Vagina (tissue), 2 donors: ENCODE measurements around the gene ANAPC2. TPM values are rescaled to one million over a fixed set of nuclear protein-coding genes. Genes with fewer than 3 reads are reported as not detected.

Source experiments
- DNase-seq, 2 donors: peaks; one replicate each; pipeline ENCODE4 v3.0.0-alpha.2; 2017; ENCODE audit errors: extremely low spot score in 2 of 2
- H3K27ac ChIP-seq: fragments of 200-600 bp; sonication (generic); one replicate; pipeline ENCODE4 v1.5.1; 2019
- H3K27me3 ChIP-seq: fragments of 200-600 bp; sonication (generic); one replicate; pipeline ENCODE4 v1.5.1; 2019
- H3K36me3 ChIP-seq, 2 donors: fragments of 200-600 bp; sonication (generic); one replicate each; pipeline ENCODE4 v1.5.1; 2017 to 2019
- H3K4me1 ChIP-seq: fragments of 200-600 bp; sonication (generic); one replicate; pipeline ENCODE4 v1.5.1; 2019
- H3K4me3 ChIP-seq, 2 donors: fragments of 200-600 bp; sonication (generic); 1 replicate in 1 of 2; 2 replicates in 1 of 2; pipeline ENCODE4 v1.5.1; 2016 to 2019
- H3K9me3 ChIP-seq: fragments of 200-600 bp; sonication (generic); one replicate; pipeline ENCODE4 v1.5.1; 2019
- POLR2A ChIP-seq, 2 donors: fragments of 450-650 bp; IDR thresholded peaks; one replicate each; pipeline ENCODE4 v1.6.1; 2017; ENCODE audit warnings: antibody characterized with exemption in 2 of 2, mild to moderate bottlenecking in 2 of 2, moderate library complexity in 2 of 2
- POLR2AphosphoS5 ChIP-seq, 2 donors: sonication (generic); formaldehyde crosslinking; IDR thresholded peaks; one replicate each; pipeline ENCODE4 v1.9.0; 2017; ENCODE audit warnings: antibody characterized with exemption in 2 of 2, mild to moderate bottlenecking in 2 of 2, low read depth in 1 of 2; ENCODE audit not compliant: insufficient read depth in 1 of 2
- intact Hi-C: fragments of 100-400 bp; cut with DNase I; formaldehyde crosslinking; loops from one replicate; pipeline ENCODE4 v1.15.1; 2023
- total RNA-seq: library from RNA; depleted of rRNA; stranded (reverse); fragments of >200 nt; gene quantifications from one replicate; pipeline ENCODE4 v1.2.3, GENCODE V29; 2016
- TF ChIP-seq, protein P1 (sequence below), 3 experiments: fragments of 450-650 bp in 2 of 3; fragments of 200-600 bp in 1 of 3; sonication (generic) in 1 of 3; IDR thresholded peaks; one replicate each; pipeline ENCODE4 v1.5.1; 2017 to 2019; ENCODE audit warnings: antibody characterized with exemption in 3 of 3, mild to moderate bottlenecking in 2 of 3, moderate library complexity in 2 of 3

Gene ANAPC2
- total RNA-seq, 1 donor from 2014 or later, result 30.0 TPM

DNA sequence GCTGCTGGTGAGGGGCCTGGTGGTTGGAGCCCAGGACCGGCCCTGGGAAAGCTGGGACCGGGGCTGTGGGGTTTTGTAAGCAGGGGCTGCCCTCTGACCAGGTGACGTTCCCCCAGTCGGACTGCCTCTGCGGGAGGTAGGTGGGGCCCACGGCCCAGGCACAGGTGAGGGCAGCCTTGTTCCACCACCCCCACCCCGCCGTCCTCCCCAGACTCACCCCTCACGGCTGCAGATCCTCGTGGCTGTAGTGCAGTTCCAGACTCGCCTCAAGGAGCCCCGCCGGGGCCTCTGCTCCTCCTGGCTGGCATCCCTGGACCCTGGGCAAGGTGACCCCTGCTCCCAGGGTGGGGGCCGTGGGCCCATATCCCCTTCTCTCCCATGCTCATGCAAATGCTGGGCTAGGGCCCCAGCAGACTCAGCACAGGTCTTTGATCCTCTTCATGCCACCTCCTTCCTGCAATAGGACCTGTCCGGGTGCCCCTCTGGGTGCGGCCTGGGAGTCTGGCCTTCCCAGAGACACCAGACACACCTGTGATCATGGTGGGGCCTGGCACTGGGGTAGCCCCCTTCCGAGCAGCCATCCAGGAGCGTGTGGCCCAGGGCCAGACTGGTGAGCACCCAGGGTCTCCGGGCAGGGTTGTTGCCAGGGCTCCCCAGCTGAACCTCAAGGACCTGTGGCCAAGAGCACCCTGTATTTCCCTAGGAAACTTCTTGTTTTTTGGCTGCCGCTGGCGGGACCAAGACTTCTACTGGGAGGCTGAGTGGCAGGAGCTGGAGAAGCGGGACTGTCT is 27.0 kb upstream of the ANAPC2 start:
- no peaks in the 10 kb centered on the region for H3K27me3 ChIP-seq
- intact Hi-C loops, result no loop called here
- TF ChIP-seq, protein P1, sequence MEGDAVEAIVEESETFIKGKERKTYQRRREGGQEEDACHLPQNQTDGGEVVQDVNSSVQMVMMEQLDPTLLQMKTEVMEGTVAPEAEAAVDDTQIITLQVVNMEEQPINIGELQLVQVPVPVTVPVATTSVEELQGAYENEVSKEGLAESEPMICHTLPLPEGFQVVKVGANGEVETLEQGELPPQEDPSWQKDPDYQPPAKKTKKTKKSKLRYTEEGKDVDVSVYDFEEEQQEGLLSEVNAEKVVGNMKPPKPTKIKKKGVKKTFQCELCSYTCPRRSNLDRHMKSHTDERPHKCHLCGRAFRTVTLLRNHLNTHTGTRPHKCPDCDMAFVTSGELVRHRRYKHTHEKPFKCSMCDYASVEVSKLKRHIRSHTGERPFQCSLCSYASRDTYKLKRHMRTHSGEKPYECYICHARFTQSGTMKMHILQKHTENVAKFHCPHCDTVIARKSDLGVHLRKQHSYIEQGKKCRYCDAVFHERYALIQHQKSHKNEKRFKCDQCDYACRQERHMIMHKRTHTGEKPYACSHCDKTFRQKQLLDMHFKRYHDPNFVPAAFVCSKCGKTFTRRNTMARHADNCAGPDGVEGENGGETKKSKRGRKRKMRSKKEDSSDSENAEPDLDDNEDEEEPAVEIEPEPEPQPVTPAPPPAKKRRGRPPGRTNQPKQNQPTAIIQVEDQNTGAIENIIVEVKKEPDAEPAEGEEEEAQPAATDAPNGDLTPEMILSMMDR (IDR thresholded peaks at IDR 0.05), result no peak
- no peak for TF ChIP-seq POLR2A (IDR thresholded peaks at IDR 0.05)
- TF ChIP-seq POLR2AphosphoS5 (IDR thresholded peaks at IDR 0.05; ENCODE audit: insufficient read depth in 1 of 2, low read depth in 1 of 2), result no peak

DNA sequence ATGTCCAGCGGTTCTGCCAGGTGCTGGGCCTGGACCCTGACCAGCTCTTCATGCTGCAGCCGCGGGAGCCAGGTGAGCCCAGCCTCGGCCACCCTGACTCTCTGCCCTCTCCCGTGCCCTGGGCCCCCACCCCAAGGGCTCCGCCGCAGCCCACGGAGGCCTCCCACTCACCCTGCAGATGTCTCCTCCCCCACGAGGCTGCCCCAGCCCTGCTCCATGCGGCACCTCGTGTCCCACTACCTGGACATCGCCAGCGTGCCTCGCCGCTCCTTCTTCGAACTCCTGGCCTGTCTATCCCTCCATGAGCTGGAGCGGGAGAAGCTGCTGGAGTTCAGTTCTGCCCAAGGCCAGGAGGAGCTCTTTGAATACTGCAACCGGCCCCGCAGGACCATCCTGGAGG is 26.3 kb upstream of the ANAPC2 start:
- no peaks in the 10 kb centered on the region for H3K9me3 ChIP-seq
- H3K4me3 ChIP-seq, result no peak overlapping the region
- peaks cover 15% of the 10 kb centered on the region for H3K4me1 ChIP-seq
- no peak for DNase-seq
- H3K27me3 ChIP-seq, result no peaks in the 10 kb centered on the region
- TF ChIP-seq POLR2AphosphoS5 (IDR thresholded peaks at IDR 0.05; ENCODE audit: insufficient read depth in 1 of 2, low read depth in 1 of 2), result no peak
- TF ChIP-seq POLR2A (IDR thresholded peaks at IDR 0.05), result no peak
- TF ChIP-seq, protein P1 (IDR thresholded peaks at IDR 0.05), result no peak
- no peak overlapping the region for H3K27ac ChIP-seq
- intact Hi-C loops, result no loop called here
- no peaks in the 10 kb centered on the region for H3K36me3 ChIP-seq

More for the DNA sequence above, 27.0 kb upstream of the ANAPC2 start:
- Histone ChIP-seq H3K9me3 (no peaks in the 10 kb centered on the region), H3K4me1 (peaks cover 15% of the 10 kb centered on the region), H3K27ac (no peak overlapping the region), H3K4me3 (no peak overlapping the region), H3K36me3 (no peaks in the 10 kb centered on the region)
- no peak for DNase-seq

DNA sequence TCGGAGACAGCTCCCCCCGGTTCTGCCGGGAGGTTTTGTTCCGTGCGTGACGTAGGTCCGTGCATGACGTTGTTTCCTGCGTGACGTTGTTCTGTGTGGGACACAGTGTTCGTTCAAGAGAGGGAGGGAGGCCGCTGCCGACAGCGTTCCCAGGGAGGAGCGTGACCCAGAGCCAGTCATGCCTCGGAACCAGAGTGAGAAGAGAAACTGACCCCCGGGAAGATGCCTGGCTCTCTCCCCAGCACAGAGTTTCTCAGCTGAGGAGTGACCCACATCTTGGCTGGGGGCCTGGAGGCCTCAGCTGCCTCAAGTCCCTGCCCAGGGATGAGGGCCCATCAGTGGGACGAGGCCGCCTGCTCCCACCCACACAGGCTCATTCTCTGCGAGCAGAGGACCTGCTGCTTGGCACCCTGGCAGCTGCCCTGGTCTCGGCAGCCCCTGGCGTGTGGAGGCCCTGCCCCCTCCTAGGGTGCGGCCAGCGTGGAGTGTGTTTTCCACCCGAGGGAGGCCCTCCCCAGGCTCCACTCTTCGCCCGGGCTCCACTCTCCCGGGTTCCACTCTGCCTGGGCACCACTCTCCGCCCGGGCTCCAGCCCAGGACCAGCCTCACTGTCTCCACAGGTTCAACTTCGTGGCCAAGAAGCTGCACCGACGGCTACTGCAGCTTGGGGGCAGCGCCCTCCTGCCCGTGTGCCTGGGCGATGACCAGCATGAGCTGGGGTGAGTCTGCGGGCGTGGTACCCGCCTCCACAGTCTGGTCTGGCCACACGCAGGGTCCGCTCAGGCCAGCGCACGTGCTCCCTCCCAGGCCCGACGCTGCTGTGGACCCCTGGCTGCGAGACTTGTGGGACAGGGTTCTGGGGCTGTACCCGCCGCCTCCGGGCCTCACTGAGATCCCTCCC is 25.1 kb upstream of the ANAPC2 start:
- no peak overlapping the region for H3K27ac ChIP-seq
- DNase-seq, result no peak
- H3K4me3 ChIP-seq, result no peak overlapping the region
- H3K9me3 ChIP-seq, result no peaks in the 10 kb centered on the region
- intact Hi-C loops, result no loop called here
- H3K36me3 ChIP-seq, result no peaks in the 10 kb centered on the region
- no peaks in the 10 kb centered on the region for H3K27me3 ChIP-seq
- H3K4me1 ChIP-seq, result peaks cover 10% of the 10 kb centered on the region
- TF ChIP-seq POLR2AphosphoS5 (IDR thresholded peaks at IDR 0.05; ENCODE audit: insufficient read depth in 1 of 2, low read depth in 1 of 2), result no peak

DNA sequence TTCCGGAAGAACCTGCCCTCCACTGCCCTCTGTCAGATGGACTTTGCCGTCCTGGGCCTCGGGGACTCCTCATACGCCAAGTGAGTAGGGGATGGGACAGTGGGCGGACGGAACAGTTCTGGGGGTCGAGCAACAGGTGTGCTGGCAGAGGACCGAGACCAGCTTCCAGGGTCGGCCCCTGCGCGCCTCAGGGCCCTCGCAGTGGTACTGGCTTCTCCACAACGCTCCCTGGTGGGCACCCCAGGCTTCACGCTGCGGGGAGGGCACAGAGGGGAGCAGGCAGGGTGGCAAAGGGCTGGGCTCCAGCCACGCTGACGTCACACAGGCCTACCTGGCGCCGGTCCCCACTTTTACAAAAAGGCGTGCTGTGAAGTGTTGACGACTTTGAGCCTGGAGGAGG is 24.2 kb upstream of the ANAPC2 start:
- TF ChIP-seq POLR2AphosphoS5 (IDR thresholded peaks at IDR 0.05; ENCODE audit: insufficient read depth in 1 of 2, low read depth in 1 of 2) (no peak), POLR2A (IDR thresholded peaks at IDR 0.05) (no peak)
- TF ChIP-seq, protein P1 (IDR thresholded peaks at IDR 0.05), result no peak

DNA sequence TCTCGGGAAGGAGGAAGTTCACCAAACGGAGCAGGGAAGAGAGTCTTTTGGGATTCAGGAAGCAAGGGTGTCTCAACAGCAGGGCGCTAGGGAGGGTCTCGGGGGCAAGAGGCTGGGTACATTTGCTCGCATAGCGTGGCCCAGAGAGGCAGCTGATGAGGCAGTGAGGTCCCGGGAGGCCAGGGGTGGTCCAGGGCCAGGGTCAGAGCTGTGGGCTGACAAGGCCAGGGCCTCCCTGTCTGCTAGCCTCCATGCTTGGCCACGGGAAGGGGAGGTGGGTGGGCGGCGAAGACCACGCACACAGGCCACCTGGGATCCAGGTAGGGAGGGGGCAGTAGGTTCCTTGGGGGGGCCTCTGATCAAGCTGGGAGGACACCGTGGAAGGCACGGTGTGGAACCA is 23.2 kb upstream of the ANAPC2 start:
- Histone ChIP-seq H3K27ac (no peak overlapping the region), H3K9me3 (no peaks in the 10 kb centered on the region), H3K36me3 (no peaks in the 10 kb centered on the region), H3K27me3 (no peaks in the 10 kb centered on the region), H3K4me1 (peaks cover 6% of the 10 kb centered on the region), H3K4me3 (no peak overlapping the region)
- TF ChIP-seq, protein P1 (IDR thresholded peaks at IDR 0.05), result no peak
- no peak for TF ChIP-seq POLR2AphosphoS5 (IDR thresholded peaks at IDR 0.05; ENCODE audit: insufficient read depth in 1 of 2, low read depth in 1 of 2)
- intact Hi-C loops, result no loop called here
- no peak for DNase-seq

More for the DNA sequence above, 24.2 kb upstream of the ANAPC2 start:
- Histone ChIP-seq H3K36me3 (no peaks in the 10 kb centered on the region), H3K9me3 (no peaks in the 10 kb centered on the region), H3K4me1 (peaks cover 1% of the 10 kb centered on the region), H3K27ac (no peak overlapping the region), H3K27me3 (no peaks in the 10 kb centered on the region), H3K4me3 (no peak overlapping the region)
- DNase-seq, result no peak
- intact Hi-C loops, result no loop called here
